ENCODE measurements around the gene EIF3A. TPM values are rescaled to one million over a fixed set of nuclear protein-coding genes. Genes with fewer than 3 reads are reported as not detected.
A peak's percentile ranks its signal among the peaks of the same experiment; 100 is the strongest.
"Not testable (repeated sequence)": the region's sequence is repeated elsewhere in the genome, so short reads cannot be mapped to it uniquely, and the experiment has no call there.

The EIF3A gene
- 131 TPM for total RNA-seq

DNA sequence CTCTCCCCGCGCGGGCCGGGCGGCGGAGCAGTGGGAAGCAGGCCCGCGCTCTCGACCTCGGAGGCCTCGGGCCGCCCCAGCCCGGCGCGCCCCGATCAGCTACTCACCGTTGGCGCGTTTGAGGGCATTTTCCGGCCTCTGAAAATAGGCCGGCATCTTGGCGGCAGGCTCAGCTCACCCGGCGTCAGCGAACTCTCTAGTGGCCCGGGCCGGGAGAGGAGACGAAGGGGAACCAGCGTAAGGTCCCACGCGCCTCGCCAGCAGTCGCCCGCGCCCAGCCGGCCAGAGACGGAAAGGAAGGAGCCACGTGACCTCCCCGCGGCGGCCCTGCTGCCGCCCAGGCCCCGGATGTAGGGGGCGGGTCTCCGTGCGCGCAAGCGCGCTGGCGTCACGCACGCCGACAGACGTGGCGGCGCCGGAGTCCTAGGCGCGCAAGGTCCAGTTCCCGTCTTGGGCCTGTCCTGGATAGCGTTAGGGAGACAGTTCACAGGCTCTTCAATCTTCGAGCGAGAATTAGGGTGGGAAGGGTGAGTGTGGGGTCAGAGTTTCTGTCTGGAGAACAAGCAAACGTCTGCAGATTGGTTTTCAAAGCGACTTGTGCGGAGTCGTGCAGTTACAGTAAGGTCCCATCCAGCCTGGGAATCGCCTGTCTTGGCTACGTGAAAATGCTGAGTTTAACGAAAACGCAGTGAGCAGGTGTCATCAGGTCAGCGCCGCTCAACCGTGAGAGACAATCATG lies at the start of gene EIF3A:
EIF3A (minus strand) TSS at position 297 of the 739 bp plus-strand sequence; CDS start at position 156, 141 bp downstream.
- H3K27me3 ChIP-seq (ENCODE audit: insufficient read depth, low read length) = no peaks in the 10 kb centered on the region
- peak within 1 kb of the TSS; percentile 99 for H3K4me3 ChIP-seq (ENCODE audit: low read length)
- no peaks in the 10 kb centered on the region for H3K9me3 ChIP-seq (ENCODE audit: low read depth, low read length)
- H3K4me1 ChIP-seq (ENCODE audit: insufficient read depth, low read length) = peaks cover 54% of the 10 kb centered on the region

- no peaks in the 10 kb centered on the region for H3K27me3 ChIP-seq (ENCODE audit: insufficient read depth, low read length)
- H3K9me3 ChIP-seq (ENCODE audit: low read depth, low read length) = no peaks in the 10 kb centered on the region
- H3K4me3 ChIP-seq (ENCODE audit: low read length) = no peak overlapping the region
- H3K4me1 ChIP-seq (ENCODE audit: insufficient read depth, low read length) = peaks cover 60% of the 10 kb centered on the region
Observed at GRCh38 chr10:119129721-119130120, 49.1 kb upstream of the EIF3A start.

DNA sequence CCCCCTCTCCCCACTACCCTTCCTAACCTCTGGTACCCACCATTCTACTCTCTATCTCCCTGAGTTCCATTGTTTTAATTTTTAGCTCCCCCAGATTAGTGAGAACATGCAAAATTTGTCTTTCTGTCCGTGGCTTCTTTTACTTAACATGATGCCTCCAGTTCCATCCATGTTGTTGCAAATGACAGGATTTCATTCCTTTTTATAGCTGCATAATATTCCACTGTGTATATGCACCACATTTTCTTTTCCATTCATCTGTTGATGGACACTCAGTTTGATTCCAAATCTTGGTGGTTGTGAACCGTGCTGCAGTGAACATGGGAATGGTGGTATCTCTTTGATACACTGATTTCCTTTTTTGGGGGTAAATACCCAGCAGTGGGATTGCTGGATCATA lies 45.3 kb upstream of the EIF3A start:
- Histone ChIP-seq H3K4me1 (ENCODE audit: insufficient read depth, low read length) (peaks cover 24% of the 10 kb centered on the region), H3K4me3 (ENCODE audit: low read length) (no peak overlapping the region), H3K27me3 (ENCODE audit: insufficient read depth, low read length) (no peaks in the 10 kb centered on the region), H3K9me3 (ENCODE audit: low read depth, low read length) (no peaks in the 10 kb centered on the region)

DNA sequence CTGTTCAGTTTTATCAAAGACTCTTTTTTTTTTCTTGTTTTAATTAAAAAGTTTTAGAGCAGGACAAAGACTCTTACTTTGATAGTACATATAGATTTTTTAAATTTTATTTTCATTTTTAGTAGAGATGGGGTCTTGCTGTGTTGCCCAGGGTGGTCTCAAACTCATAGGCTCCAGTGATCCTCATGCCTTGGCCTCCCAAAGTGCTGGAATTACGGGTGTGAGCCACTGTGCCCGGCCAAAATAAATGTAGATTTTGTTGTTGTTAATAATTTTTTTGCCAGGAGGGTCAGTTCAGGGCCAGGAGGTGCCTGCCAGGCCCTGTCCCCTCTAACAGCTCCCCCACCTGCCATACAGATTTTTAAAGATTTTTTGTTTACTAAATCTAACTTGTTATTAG lies 40.3 kb upstream of the EIF3A start:
- Histone ChIP-seq H3K9me3 (ENCODE audit: low read depth, low read length) (no peaks in the 10 kb centered on the region), H3K4me3 (ENCODE audit: low read length) (no peak overlapping the region), H3K27me3 (ENCODE audit: insufficient read depth, low read length) (no peaks in the 10 kb centered on the region), H3K4me1 (ENCODE audit: insufficient read depth, low read length) (peaks cover 18% of the 10 kb centered on the region)

- H3K4me1 ChIP-seq (ENCODE audit: insufficient read depth, low read length) = peaks cover 18% of the 10 kb centered on the region
Observed at GRCh38 chr10:119120413-119120867, 39.8 kb upstream of the EIF3A start.

DNA sequence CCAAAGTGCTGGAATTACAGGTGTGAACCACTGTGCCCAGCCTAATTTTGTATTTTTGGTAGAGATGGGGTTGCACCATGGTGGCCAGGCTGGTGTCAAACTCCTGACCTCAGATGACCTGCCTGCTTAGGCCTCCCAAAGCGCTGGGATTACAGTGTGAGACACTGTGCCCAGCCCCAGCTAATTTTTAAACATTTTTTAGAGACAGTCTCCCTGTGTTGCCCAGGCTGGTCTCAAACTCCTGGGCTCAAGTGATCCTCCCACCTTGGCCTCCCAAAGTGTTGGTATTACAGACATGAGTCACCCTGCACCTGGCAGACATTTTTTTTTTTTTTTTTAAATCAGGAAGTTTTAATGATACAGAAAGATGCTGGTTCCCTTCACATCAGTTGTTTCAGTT lies 38.8 kb upstream of the EIF3A start:
- Histone ChIP-seq H3K4me1 (ENCODE audit: insufficient read depth, low read length) (peaks cover 24% of the 10 kb centered on the region), H3K4me3 (ENCODE audit: low read length) (no peak overlapping the region), H3K27me3 (ENCODE audit: insufficient read depth, low read length) (no peaks in the 10 kb centered on the region), H3K9me3 (ENCODE audit: low read depth, low read length) (no peaks in the 10 kb centered on the region)

More at GRCh38 chr10:119120413-119120867, 39.8 kb upstream of the EIF3A start:
- Histone ChIP-seq H3K27me3 (ENCODE audit: insufficient read depth, low read length) (no peaks in the 10 kb centered on the region), H3K9me3 (ENCODE audit: low read depth, low read length) (no peaks in the 10 kb centered on the region), H3K4me3 (ENCODE audit: low read length) (no peak overlapping the region)

GRCh38 chr10:119118231-119118630 lies 37.6 kb upstream of the EIF3A start:
- Histone ChIP-seq H3K4me1 (ENCODE audit: insufficient read depth, low read length) (peaks cover 36% of the 10 kb centered on the region), H3K9me3 (ENCODE audit: low read depth, low read length) (no peaks in the 10 kb centered on the region), H3K27me3 (ENCODE audit: insufficient read depth, low read length) (no peaks in the 10 kb centered on the region), H3K4me3 (ENCODE audit: low read length) (no peak overlapping the region)

DNA sequence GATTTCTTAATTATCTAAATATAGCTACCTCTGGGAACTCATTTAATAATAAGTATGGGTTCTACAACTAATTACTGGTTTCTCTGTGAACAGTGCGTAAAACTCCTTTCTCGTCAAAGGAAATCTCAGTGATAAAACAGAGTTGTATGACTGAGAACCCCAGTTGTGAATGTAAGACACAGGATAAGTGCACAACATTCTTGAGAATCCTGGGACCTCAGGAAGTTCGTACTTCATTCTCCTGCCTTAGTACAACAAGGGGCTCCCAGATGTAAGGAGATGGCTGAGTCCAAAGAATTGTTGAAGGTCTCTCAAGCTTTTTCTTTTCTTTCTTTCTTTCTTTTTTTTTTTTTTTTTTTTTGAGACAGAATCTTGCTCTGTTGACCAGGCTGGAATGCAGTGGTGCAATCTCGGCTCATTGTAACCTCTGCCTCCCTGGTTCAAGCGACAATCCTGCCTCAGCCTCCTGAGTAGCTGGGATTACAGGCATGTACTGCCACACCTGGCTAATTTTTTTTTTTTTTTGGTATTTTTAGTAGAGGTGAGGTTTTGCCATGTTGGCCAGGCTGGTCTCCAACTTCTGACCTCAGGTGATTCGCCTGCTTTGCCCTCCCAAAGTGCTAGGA lies 35.8 kb upstream of the EIF3A start:
- H3K4me3 ChIP-seq (ENCODE audit: low read length) = no peak overlapping the region
- peaks cover 51% of the 10 kb centered on the region for H3K4me1 ChIP-seq (ENCODE audit: insufficient read depth, low read length)
- H3K27me3 ChIP-seq (ENCODE audit: insufficient read depth, low read length) = no peaks in the 10 kb centered on the region
- H3K9me3 ChIP-seq (ENCODE audit: low read depth, low read length) = no peaks in the 10 kb centered on the region

- H3K4me3 ChIP-seq (ENCODE audit: low read length) = no peak overlapping the region
- H3K4me1 ChIP-seq (ENCODE audit: insufficient read depth, low read length) = peaks cover 53% of the 10 kb centered on the region
- H3K27me3 ChIP-seq (ENCODE audit: insufficient read depth, low read length) = no peaks in the 10 kb centered on the region
- no peaks in the 10 kb centered on the region for H3K9me3 ChIP-seq (ENCODE audit: low read depth, low read length)
Observed at GRCh38 chr10:119115926-119116325, 35.3 kb upstream of the EIF3A start.

- H3K4me3 ChIP-seq (ENCODE audit: low read length) = no peak overlapping the region
- no peaks in the 10 kb centered on the region for H3K27me3 ChIP-seq (ENCODE audit: insufficient read depth, low read length)
- H3K4me1 ChIP-seq (ENCODE audit: insufficient read depth, low read length) = peaks cover 45% of the 10 kb centered on the region
- H3K9me3 ChIP-seq (ENCODE audit: low read depth, low read length) = no peaks in the 10 kb centered on the region
Observed at GRCh38 chr10:119113751-119114732, 33.4 kb upstream of the EIF3A start.

DNA sequence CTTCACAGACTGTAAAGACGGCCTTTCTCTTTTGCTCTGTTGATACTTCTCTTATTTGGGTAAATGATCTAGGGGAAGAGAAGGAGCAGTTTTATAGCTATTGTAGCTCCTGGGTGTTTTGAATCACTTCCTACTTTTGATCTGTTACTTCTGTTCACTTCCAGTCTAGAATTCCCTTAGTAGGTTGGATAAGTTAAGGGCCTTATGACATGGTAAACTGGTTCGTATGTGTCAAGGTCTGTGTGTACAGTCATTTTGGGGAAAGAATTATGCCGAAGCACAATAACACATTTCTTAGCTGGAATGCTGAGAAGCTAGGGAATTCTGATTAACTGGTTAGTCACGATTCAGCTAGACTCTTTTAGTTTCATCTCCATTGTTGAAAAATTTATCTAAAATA lies 31.4 kb upstream of the EIF3A start:
- Histone ChIP-seq H3K4me1 (ENCODE audit: insufficient read depth, low read length) (peaks cover 62% of the 10 kb centered on the region), H3K9me3 (ENCODE audit: low read depth, low read length) (no peaks in the 10 kb centered on the region), H3K4me3 (ENCODE audit: low read length) (no peak overlapping the region), H3K27me3 (ENCODE audit: insufficient read depth, low read length) (no peaks in the 10 kb centered on the region)

DNA sequence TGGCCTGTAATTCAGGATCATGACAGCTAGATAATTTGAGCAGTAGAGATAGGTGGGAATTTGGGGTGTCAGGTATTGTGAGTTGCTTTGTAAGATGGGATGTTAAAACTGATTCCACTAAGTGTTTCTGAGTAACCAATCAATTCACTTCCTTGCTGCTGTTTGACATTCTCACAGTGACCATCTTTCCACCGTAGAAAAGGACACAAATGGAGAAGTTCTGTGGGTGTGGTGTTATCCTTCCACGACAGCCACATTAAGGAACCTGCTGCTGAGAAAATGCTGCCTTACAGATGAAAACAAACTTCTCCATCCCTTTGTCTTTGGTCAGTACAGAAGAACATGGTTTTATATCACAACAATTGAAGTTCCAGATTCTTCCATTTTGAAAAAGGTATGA lies 27.2 kb upstream of the EIF3A start:
- H3K27me3 ChIP-seq (ENCODE audit: insufficient read depth, low read length); H3K9me3 ChIP-seq (ENCODE audit: low read depth, low read length); H3K4me3 ChIP-seq (ENCODE audit: low read length): not testable (repeated sequence)
- peaks cover 65% of the 10 kb centered on the region for H3K4me1 ChIP-seq (ENCODE audit: insufficient read depth, low read length)

- H3K9me3 ChIP-seq (ENCODE audit: low read depth, low read length); H3K4me3 ChIP-seq (ENCODE audit: low read length); H3K27me3 ChIP-seq (ENCODE audit: insufficient read depth, low read length): not testable (repeated sequence)
- peaks cover 58% of the 10 kb centered on the region for H3K4me1 ChIP-seq (ENCODE audit: insufficient read depth, low read length)
Observed at GRCh38 chr10:119107106-119107505, 26.5 kb upstream of the EIF3A start.

GRCh38 chr10:119105899-119106298 lies 25.3 kb upstream of the EIF3A start:
- not testable (repeated sequence) for H3K4me3 ChIP-seq (ENCODE audit: low read length); H3K27me3 ChIP-seq (ENCODE audit: insufficient read depth, low read length); H3K9me3 ChIP-seq (ENCODE audit: low read depth, low read length)
- peaks cover 50% of the 10 kb centered on the region for H3K4me1 ChIP-seq (ENCODE audit: insufficient read depth, low read length)

- peaks cover 55% of the 10 kb centered on the region for H3K4me1 ChIP-seq (ENCODE audit: insufficient read depth, low read length)
- peak overlapping the region; percentile 59 for H3K4me3 ChIP-seq (ENCODE audit: low read length)
- no peaks in the 10 kb centered on the region for H3K27me3 ChIP-seq (ENCODE audit: insufficient read depth, low read length)
- no peaks in the 10 kb centered on the region for H3K9me3 ChIP-seq (ENCODE audit: low read depth, low read length)
Observed at GRCh38 chr10:119105155-119105554, 24.5 kb upstream of the EIF3A start.

All from mononuclear cell (primary cell).